HCT116 (cell line): ENCODE data around the gene TCF19. TPM values are rescaled to one million over a fixed set of nuclear protein-coding genes. Genes with fewer than 3 reads are reported as not detected.
"Not testable (repeated sequence)": the region's sequence is repeated elsewhere in the genome, so short reads cannot be mapped to it uniquely, and the experiment has no call there.

Experiments used
- ATAC-seq: fragments of 200-7000 bp; cut with Tn5 transposase; 2 replicates; pipeline ENCODE4 v1.9.1; 2020; ENCODE audit warnings: mild to moderate bottlenecking, moderate library complexity
- BruUV-seq: library from RNA; stranded (reverse); fragments of 400-500 nt; replicated peaks from 2 replicates; lab custom pipeline; 2021; lab: Mats Ljungman, UMichigan
- CTCF ChIA-PET: fragments of 300-600 bp; sonication (Branson Sonifier 250); formaldehyde crosslinking; loops from one replicate; lab custom pipeline; 2021; ENCODE audit warnings: antibody characterized with exemption; lab: Charles Lee
- POLR2A ChIA-PET: fragments of 300-600, 350-600 bp; sonication (Branson Sonifier 250); formaldehyde crosslinking; loops from one replicate; lab custom pipeline; 2021; ENCODE audit warnings: antibody characterized with exemption; lab: Charles Lee
- RAD21 ChIA-PET, 2 experiments: fragments of 300-600 bp; sonication (Branson Sonifier 250); formaldehyde crosslinking; loops; one replicate each; lab custom pipeline; 2023; ENCODE audit warnings: low total read pairs in 2 of 2; ENCODE audit not compliant: uncharacterized antibody in 2 of 2, unreplicated experiment in 2 of 2, low non-redundant PET in 1 of 2; lab: Charles Lee
- DNase-seq: peaks from one replicate; pipeline ENCODE4 v3.0.0-alpha.2; 2010; ENCODE audit warnings: low read depth, low spot score
- H2AFZ ChIP-seq: fragments of 200-600 bp; shearing (Covaris generic), sonication (generic); 2 replicates; pipeline ENCODE4 v1.6.1; 2017; ENCODE audit warnings: low read depth, mixed run types, mixed read lengths, antibody characterized with exemption, low read length; ENCODE audit not compliant: poor library complexity, severe bottlenecking
- H3K27ac ChIP-seq: 2 replicates; pipeline ENCODE4 v1.5.1; 2012; ENCODE audit warnings: low read depth, low read length
- H3K27me3 ChIP-seq: fragments of 200-600 bp; sonication (generic); 2 replicates; pipeline ENCODE4 v1.6.1; 2016; ENCODE audit warnings: mixed run types, low read length, mixed read lengths; ENCODE audit not compliant: insufficient read depth
- H3K36me3 ChIP-seq, 2 experiments: fragments of 200-500 bp in 1 of 2; fragments of 200-600 bp in 1 of 2; sonication (Bioruptor generic) in 1 of 2; sonication (generic) in 1 of 2; 2 replicates each; pipeline versions ENCODE4 v1.5.1 to v1.6.1; 2014 to 2016; ENCODE audit warnings: low read length in 2 of 2, inconsistent platforms in 1 of 2, mixed read lengths in 1 of 2, mixed run types in 1 of 2; ENCODE audit not compliant: insufficient read depth in 2 of 2, control insufficient read depth in 1 of 2
- H3K4me1 ChIP-seq, 2 experiments: fragments of 200-600 bp in 1 of 2; sonication (generic) in 1 of 2; 2 replicates each; pipeline versions ENCODE4 v1.5.1 to v1.6.1; 2012 to 2017; ENCODE audit warnings: low read length in 2 of 2, inconsistent platforms in 1 of 2, mild to moderate bottlenecking in 1 of 2, mixed read lengths in 1 of 2, mixed run types in 1 of 2, moderate library complexity in 1 of 2; ENCODE audit not compliant: insufficient read depth in 2 of 2, control insufficient read depth in 1 of 2
- H3K4me2 ChIP-seq: fragments of 200-600 bp; sonication (generic); 2 replicates; pipeline ENCODE4 v1.6.1; 2017; ENCODE audit warnings: mixed run types, low read length, mixed read lengths
- H3K4me3 ChIP-seq, 2 experiments: fragments of 200-600 bp in 1 of 2; sonication (generic) in 1 of 2; replicated peaks in 1 of 2; 2 replicates each; pipeline ENCODE4 v1.5.1; 2011 to 2016; ENCODE audit warnings: low read length in 2 of 2, control low read depth in 1 of 2, low read depth in 1 of 2, mild to moderate bottlenecking in 1 of 2, mixed read lengths in 1 of 2, mixed run types in 1 of 2
- H3K79me2 ChIP-seq: fragments of 200-600 bp; sonication (generic); 2 replicates; pipeline ENCODE4 v1.6.1; 2017; ENCODE audit warnings: mild to moderate bottlenecking, mixed run types, low read length, moderate library complexity, mixed read lengths; ENCODE audit not compliant: insufficient read depth
- H3K9ac ChIP-seq: fragments of 200-600 bp; sonication (generic); 2 replicates; pipeline ENCODE4 v1.6.1; 2016; ENCODE audit warnings: low read length, mixed read lengths
- H3K9me2 ChIP-seq: fragments of 200-600 bp; sonication (generic), shearing (Covaris generic); 2 replicates; pipeline ENCODE4 v1.6.1; 2017; ENCODE audit warnings: mixed run types, mild to moderate bottlenecking, moderate library complexity; ENCODE audit not compliant: insufficient read depth
- H3K9me3 ChIP-seq, 2 experiments: fragments of 200-500 bp in 1 of 2; fragments of 200-600 bp in 1 of 2; sonication (Bioruptor generic) in 1 of 2; sonication (generic) in 1 of 2; 2 replicates each; pipeline ENCODE4 v1.6.1; 2014 to 2017; ENCODE audit warnings: low read length in 2 of 2, mixed read lengths in 2 of 2, inconsistent platforms in 1 of 2, low read depth in 1 of 2, mild to moderate bottlenecking in 1 of 2, mixed run types in 1 of 2, moderate library complexity in 1 of 2; ENCODE audit not compliant: control insufficient read depth in 1 of 2, insufficient read depth in 1 of 2
- H4K20me1 ChIP-seq: fragments of 200-600 bp; sonication (generic), shearing (Covaris generic); 2 replicates; pipeline ENCODE4 v1.6.1; 2017; ENCODE audit warnings: mixed run types, mild to moderate bottlenecking, moderate library complexity; ENCODE audit not compliant: insufficient read depth
- ATF3 ChIP-seq: IDR thresholded peaks from 2 replicates; pipeline ENCODE4 v1.6.1; 2012
- CEBPB ChIP-seq: IDR thresholded peaks from 2 replicates; pipeline ENCODE4 v1.6.1; 2012; ENCODE audit warnings: low read depth
- ELF1 ChIP-seq: IDR thresholded peaks from 2 replicates; pipeline ENCODE4 v1.6.1; 2012; ENCODE audit warnings: low read depth, borderline replicate concordance
- EZH2phosphoT487 ChIP-seq: fragments of 200-600 bp; IDR thresholded peaks from 2 replicates; pipeline ENCODE4 v1.6.1; 2018; ENCODE audit warnings: antibody characterized with exemption, borderline replicate concordance
- FOSL1 ChIP-seq: IDR thresholded peaks from 2 replicates; pipeline ENCODE4 v1.6.1; 2012; ENCODE audit warnings: low read depth
- JUND ChIP-seq: IDR thresholded peaks from 2 replicates; pipeline ENCODE4 v1.6.1; 2012
- MAX ChIP-seq: IDR thresholded peaks from 2 replicates; pipeline ENCODE4 v1.6.1; 2012
- POLR2A ChIP-seq: IDR thresholded peaks from 2 replicates; pipeline ENCODE4 v1.7.0; 2011; ENCODE audit warnings: borderline replicate concordance; ENCODE audit not compliant: insufficient read depth, insufficient read length; ENCODE audit errors: extremely low read depth
- RAD21 ChIP-seq: IDR thresholded peaks from 2 replicates; pipeline ENCODE4 v1.6.1; 2012; ENCODE audit warnings: low read depth, mild to moderate bottlenecking
- SIN3A ChIP-seq: IDR thresholded peaks from 2 replicates; pipeline ENCODE4 v1.6.1; 2012; ENCODE audit warnings: low read depth
- SP1 ChIP-seq: IDR thresholded peaks from 2 replicates; pipeline ENCODE4 v1.6.1; 2012; ENCODE audit warnings: low read depth
- ZFX ChIP-seq: fragments of 450-650 bp; IDR thresholded peaks from 2 replicates; pipeline ENCODE4 v1.6.1; 2017
- ZNF274 ChIP-seq: fragments of 200-500 bp; sonication (Bioruptor generic); IDR thresholded peaks from 2 replicates; pipeline ENCODE4 v1.6.1; 2014; ENCODE audit warnings: mild to moderate bottlenecking, low read depth, low read length, inconsistent platforms
- intact Hi-C: fragments of 100-400 bp; cut with micrococcal nuclease; formaldehyde crosslinking; loops from 2 replicates; pipeline ENCODE4 v1.10.0; 2022
- total RNA-seq: library from RNA; stranded (reverse); gene quantifications from one replicate; pipeline ENCODE4 v1.2.1, GENCODE V29; 2021; ENCODE audit not compliant: unreplicated experiment

TCF19 gene
- total RNA-seq, 1 experiment from 2014 or later, result 15.4 TPM

DNA sequence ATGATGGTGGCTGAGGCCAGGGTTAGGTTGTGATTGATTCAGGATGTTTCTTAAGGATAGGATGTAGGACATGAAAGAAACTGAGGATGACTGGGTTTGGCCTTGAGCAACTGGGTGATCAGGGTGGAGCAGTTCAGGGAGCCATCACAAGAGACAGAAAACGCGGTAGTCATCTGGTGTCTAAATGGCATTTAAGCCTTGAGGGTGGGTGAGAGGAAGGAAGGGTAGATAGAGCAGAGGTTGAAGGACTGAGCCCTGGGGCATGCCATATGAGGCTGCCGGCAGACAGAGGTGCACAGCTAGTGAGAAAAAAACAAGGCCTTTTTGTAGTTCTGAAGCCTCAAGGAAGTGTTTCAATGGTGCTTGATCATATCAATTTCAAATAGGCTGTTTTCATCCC lies 10.2 kb downstream of the TCF19 start:
- H3K9me3 ChIP-seq, result no peaks in the 10 kb centered on the region
- ChIA-PET POLR2A (no interaction called here), CTCF (interaction anchor here (0.8 kb wide), 1 partner anchor 24 kb away, joined by 3 read pairs; no protein-coding TSS in a partner anchor), RAD21 (no interaction called here)
- no peaks in the 10 kb centered on the region for H4K20me1 ChIP-seq
- no peaks in the 10 kb centered on the region for H3K9me2 ChIP-seq
- no peaks in the 10 kb centered on the region for H3K79me2 ChIP-seq
- H3K27me3 ChIP-seq, result no peaks in the 10 kb centered on the region
- H3K4me1 ChIP-seq, result peaks cover 7 to 19% of the 10 kb centered on the region in 2 experiments
- H3K36me3 ChIP-seq, result no peaks in the 10 kb centered on the region
- no peak overlapping the region for H3K4me3 ChIP-seq
- no peak for ATAC-seq
- no peak overlapping the region for H3K4me2 ChIP-seq
- no TSS peak for BruUV-seq
- no peak for TF ChIP-seq ZNF274
- no peak for TF ChIP-seq ATF3
- no peak for TF ChIP-seq RAD21
- TF ChIP-seq POLR2A, result no peak
- no peak for TF ChIP-seq MAX
- no peak for TF ChIP-seq JUND
- no peak for TF ChIP-seq EZH2phosphoT487
- no peak for TF ChIP-seq FOSL1
- TF ChIP-seq CEBPB, result no peak
- no peak for TF ChIP-seq ZFX
- no peak for TF ChIP-seq ELF1
- TF ChIP-seq, all 23 proteins: peak for 0
- H3K27ac ChIP-seq, result no peak overlapping the region
- no peak for DNase-seq
- intact Hi-C loops, result no loop called here
- no peak overlapping the region for H2AFZ ChIP-seq
- H3K9ac ChIP-seq, result no peak overlapping the region

DNA sequence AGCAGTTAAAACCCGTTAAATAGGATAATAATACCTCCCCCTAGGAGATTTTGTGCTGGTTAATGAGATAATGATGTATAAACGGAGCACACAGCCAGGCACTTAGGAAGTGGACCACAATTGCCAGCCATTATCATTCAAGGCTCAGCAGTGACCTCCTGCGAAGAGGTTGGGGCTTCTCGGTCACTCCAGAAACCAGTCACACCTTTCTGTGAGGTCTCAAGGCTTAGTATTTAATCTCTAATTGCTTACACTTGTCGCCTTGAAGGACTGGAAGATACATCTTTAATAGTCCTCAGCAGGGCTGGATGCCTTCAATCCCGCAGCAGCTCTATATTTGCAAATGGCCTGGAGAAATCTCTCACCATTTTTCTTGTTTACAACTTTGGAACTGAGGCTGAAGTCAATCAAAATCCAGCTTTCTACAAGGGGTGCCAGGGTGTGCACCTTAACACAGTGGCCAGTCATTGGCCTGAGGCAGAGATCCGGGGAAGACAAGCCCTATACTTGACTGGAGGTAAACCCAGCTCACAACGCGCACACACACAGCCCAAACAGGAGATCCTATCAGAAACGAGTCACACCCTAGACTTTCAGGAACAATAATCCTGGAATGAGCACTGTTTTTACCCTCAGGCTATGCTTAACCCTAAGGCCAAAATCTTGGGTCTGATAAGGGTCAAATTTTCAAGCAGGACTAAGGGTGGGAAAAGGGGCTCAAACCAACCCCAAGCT lies 10.9 kb downstream of the TCF19 start:
- CTCF ChIA-PET, result interaction anchor here (0.8 kb wide), 1 partner anchor 23 kb away, joined by 3 read pairs; no protein-coding TSS in a partner anchor

DNA sequence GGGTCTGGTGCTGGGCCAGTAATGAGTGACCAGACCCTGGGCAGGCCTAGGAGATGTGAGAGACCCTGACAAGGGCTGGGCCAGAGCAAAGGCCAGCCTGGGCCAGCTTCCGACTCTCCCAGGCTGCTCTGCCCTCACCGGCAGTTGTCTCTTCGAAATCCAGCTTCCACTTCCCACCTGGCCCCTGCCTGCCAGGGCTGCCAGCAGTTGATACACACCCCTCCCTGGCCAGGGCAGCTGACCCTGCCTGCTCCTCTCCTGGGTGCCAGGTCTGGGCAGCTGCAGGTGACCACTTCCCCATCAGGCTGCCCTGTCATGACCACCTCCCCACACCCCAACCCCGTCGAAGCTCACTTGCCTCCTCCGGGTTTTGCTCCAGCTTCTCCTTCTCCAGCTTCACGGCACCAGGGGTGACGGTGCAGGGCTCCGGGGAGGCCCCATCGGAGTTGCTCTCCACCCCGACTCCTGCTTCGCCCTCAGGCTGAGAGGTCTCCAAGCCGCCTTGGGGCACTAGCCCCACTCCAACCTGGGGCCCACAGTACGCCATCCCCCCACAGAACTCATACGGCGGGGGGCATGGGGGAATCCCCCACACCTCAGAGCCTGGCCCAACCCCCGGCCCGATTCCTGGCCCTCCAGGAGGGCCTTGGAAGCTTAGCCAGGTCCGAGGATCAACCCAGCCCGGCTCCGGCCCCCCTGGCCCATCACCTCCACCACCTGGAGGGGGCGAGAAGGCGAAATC lies 11.6 kb downstream of the TCF19 start:
- H3K9me3 ChIP-seq, H3K36me3 ChIP-seq, H3K79me2 ChIP-seq, POLR2A ChIA-PET, RAD21 ChIA-PET, ATAC-seq, intact Hi-C loops, H3K4me2 ChIP-seq, H2AFZ ChIP-seq, CTCF ChIA-PET, H3K27me3 ChIP-seq, BruUV-seq, H3K9ac ChIP-seq, DNase-seq, H3K27ac ChIP-seq, H3K9me2 ChIP-seq, H4K20me1 ChIP-seq, H3K4me3 ChIP-seq: not testable (repeated sequence)
- H3K4me1 ChIP-seq, result peaks cover 3 to 15% of the 10 kb centered on the region in 2 experiments

More for the DNA sequence above, 10.9 kb downstream of the TCF19 start:
- no peaks in the 10 kb centered on the region for H3K79me2 ChIP-seq
- no peaks in the 10 kb centered on the region for H3K27me3 ChIP-seq
- H3K9me2 ChIP-seq, result no peaks in the 10 kb centered on the region
- H3K27ac ChIP-seq, result no peak overlapping the region
- TF ChIP-seq SIN3A (no peak), SP1 (no peak)
- POLR2A ChIA-PET, result no interaction called here
- H3K9me3 ChIP-seq, result no peaks in the 10 kb centered on the region
- RAD21 ChIA-PET, result no interaction called here
- intact Hi-C loops, result no loop called here
- no peaks in the 10 kb centered on the region for H3K36me3 ChIP-seq
- ATAC-seq (no peak; the same call in 1 of the 2 replicates), DNase-seq (no peak)
- BruUV-seq, result no TSS peak
- no peak overlapping the region; the same call in 1 of the 2 replicates for H3K4me2 ChIP-seq
- no peak overlapping the region for H3K4me3 ChIP-seq
- no peaks in the 10 kb centered on the region for H4K20me1 ChIP-seq
- H3K9ac ChIP-seq, result no peak overlapping the region
- no peak overlapping the region for H2AFZ ChIP-seq
- peaks cover 3 to 15% of the 10 kb centered on the region in 2 experiments for H3K4me1 ChIP-seq
